ENCODE results near the gene IRAK1.

DNA sequence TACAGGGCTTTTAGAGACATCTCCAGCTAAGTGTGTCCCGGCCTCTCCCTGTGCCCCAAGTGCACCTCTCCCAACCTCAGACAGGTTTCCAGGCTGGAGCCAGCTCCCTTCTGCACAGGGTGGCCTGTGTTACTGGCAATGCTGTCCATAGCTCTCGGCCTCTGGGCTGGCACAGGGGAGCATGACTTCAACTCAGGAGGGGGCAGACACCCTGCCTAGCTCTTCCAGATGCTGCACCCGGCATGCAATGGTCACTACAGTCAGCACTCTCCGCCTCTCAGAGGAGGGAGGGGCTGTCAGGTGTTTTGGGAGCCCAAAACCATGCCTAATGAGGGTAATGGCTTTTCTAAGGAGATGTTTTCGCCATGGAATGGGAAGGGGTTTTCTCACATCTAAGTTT, 2.4 kb upstream of the IRAK1 start:
- TF ChIP-seq, protein P1, sequence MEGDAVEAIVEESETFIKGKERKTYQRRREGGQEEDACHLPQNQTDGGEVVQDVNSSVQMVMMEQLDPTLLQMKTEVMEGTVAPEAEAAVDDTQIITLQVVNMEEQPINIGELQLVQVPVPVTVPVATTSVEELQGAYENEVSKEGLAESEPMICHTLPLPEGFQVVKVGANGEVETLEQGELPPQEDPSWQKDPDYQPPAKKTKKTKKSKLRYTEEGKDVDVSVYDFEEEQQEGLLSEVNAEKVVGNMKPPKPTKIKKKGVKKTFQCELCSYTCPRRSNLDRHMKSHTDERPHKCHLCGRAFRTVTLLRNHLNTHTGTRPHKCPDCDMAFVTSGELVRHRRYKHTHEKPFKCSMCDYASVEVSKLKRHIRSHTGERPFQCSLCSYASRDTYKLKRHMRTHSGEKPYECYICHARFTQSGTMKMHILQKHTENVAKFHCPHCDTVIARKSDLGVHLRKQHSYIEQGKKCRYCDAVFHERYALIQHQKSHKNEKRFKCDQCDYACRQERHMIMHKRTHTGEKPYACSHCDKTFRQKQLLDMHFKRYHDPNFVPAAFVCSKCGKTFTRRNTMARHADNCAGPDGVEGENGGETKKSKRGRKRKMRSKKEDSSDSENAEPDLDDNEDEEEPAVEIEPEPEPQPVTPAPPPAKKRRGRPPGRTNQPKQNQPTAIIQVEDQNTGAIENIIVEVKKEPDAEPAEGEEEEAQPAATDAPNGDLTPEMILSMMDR (IDR thresholded peaks at IDR 0.05; ENCODE audit: borderline replicate concordance, extremely low read depth, low read length, poor library complexity, severe bottlenecking): no peak
- no peak for TF ChIP-seq EZH2 (IDR thresholded peaks at IDR 0.05; ENCODE audit: borderline replicate concordance, low read depth, low read length, severe bottlenecking)

Measured in DND-41 (cell line).